Muscle of back (tissue), 11 donors: Measurements from ENCODE around the gene TBC1D16. TPM values are rescaled to one million over a fixed set of nuclear protein-coding genes. Genes with fewer than 3 reads are reported as not detected.
A peak's percentile ranks its signal among the peaks of the same experiment; 100 is the strongest.

Experiments used
- DNase-seq, 3 donors: peaks; one replicate each; pipeline versions ENCODE4 v3.0.0 to v3.0.0-alpha.2; 2013
- polyA plus RNA-seq, 10 donors: library from polyadenylated mRNA; unstranded; fragments of 120-200 nt; gene quantifications; one replicate each; pipeline ENCODE4 v1.2.1, GENCODE V29; 2013; ENCODE audit not compliant: insufficient read length in 10 of 10

TBC1D16 gene
- polyA plus RNA-seq, 10 donors, result 25.0 to 38.9 (median 29.8) TPM

GRCh38 chr17:79952265-79952877 lies 83.3 kb downstream of the TBC1D16 start:
- DNase-seq, result no peak

DNA sequence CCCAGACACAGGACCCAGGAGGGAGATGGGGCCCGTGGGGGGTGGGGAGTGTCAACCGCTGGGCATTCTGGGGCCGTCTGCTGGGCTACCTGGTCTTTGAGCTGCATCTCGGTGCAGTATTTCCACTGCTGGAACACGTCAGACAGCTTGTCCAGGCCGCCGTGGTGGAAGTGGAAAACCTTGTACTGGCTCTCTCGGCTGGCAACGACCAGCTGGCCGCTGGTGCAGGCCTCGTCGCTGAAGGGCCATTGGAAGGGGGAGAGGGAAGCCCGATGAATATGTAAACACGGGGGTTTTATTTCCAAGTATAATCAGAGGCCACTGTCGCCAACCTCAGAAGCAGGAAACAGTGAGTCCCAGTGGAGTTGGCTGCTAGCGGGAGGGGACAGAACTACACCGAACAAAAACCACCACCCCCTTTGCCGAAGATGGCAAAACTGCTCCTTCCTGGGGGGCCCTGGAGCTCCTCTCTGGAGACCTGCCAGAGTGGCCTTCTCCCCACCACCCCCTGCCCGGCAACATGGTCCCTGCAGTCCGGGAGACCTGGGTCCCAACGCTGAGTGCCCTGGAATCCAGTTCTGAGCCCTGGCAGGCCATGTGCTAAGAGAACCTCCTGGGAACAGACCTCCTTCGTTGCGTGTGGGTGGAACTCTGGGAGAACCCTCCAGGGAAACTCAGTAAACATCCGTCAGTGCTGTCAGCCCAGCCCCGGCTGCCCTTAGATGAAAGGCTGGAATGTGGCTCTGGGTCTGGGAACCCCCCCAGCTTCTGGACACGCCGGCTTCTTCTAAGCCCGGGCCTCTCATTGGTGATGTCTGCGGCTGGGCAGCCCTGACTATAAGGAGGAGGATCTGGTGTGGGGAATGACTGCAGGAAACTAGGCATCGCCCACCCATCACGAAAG lies 84.1 kb downstream of the TBC1D16 start:
- DNase-seq, result peak in 2 of 3 donors; percentile 48 to 69

DNA sequence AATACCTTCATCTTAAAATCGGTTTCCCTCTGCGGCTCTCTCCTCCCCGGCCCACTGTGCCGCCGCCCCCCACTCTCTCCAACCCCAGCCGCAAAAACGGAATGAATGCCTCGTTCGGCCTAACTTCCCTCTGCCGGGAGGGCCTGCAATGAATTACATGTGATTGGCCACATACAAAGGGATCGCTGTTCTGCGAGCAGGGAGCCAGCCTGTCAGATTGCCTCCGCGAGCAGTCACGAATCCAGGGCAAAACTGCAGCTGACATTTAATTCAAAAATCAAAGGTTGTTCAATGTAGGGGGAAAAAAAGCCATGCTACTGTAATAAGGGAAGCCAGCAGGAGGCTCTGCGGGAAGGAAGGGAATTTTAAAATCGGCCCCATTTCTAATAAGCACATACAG lies 84.9 kb downstream of the TBC1D16 start:
- peak in 1 of 3 donors; percentile 20 for DNase-seq

DNA sequence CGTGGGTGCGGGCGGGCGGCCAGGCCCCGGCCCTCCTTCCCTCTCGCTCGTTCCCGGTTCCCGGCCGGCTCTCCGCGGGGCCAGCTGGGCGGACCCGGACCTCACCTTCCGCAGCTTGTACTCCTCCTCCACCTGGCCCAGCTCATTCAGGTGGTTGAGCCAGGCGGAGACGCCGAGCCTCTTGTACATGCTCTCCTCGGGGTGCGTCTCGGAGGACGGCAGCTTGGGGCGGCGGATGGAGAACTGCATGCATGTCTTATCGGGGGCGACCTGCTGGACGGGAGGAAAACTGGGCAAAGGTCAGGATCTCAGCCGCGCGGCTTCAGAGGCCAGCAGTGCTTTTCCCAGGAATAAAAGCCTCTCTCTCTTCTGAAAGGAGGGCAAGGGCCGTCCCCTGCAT lies 85.4 kb downstream of the TBC1D16 start:
- peak in 1 of 3 donors; percentile 2 for DNase-seq

DNA sequence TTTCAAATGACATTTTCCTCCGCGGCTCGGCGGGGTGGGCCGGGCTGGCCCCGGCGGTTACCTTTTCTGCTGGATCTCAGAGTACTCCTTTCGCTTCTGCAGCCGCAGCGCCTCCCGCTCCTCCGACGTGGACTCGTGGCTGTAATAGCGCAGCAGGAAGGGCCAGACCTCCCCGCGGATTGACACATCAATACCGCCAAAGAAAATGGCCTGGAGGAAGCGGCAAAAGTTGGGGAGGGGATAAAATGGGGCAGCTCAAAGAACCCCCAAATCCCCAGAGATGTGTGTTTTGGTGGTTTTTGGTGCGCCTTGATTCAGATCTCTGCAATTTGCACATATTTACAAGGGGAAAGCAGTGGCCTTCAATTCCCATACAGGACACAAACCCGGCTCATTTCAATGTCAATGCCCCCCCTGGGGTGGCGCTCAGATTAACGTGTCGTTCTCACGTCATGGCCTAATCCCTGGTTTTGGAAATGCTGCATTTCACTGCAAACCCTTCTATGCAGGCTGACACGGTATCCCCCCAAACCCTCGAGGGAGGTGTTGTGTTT lies 85.9 kb downstream of the TBC1D16 start:
- DNase-seq, result no peak

GRCh38 chr17:79948945-79949655 lies 86.6 kb downstream of the TBC1D16 start:
- DNase-seq, result peak in 1 of 3 donors; percentile 10

- no peak for DNase-seq
Measured at GRCh38 chr17:79948406-79948944, 87.2 kb downstream of the TBC1D16 start.

- DNase-seq, result peak in 1 of 3 donors; percentile 5
Measured at GRCh38 chr17:79947351-79948031, 88.2 kb downstream of the TBC1D16 start.

DNA sequence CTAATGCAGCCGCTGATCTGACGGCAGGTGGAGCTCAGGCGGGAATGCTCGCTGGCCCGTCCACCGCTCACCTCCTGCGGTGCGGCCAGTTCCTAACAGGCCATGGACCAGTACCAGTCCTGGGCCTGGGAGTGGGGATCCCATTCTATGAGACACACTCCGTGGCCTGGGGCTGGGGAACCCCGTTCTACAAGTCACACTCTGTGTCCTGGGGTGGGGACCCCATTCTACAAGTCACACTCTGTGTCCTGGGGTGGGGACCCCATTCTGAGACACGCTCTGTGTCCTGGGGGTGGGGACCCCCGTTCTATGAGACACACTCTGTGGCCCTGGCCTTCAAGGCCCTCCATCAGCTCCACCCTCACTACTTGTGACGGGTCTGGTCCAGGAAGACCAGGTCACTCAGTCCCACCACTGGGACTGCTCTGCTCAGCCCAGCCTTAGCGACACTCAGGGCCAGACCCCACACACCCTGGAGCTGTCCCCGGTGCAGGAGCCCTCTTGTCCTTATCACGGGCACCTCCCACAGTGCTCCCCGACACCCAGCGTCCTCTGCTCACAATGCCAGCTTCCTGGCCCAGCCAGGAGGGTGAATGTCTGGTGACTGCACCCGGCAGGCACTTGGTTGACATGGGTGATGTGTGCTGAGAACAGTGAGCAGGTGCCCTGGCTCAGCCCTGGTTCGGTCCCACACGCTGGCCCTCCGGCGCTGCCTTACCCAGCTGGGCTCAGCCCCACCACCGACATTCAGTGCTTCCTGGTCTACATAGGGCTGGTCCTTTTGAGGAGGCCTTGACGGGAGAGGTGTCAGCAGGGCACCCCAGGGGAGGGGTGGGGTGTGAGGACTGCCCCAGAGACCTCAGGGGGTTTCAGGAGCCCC lies 89.1 kb downstream of the TBC1D16 start:
- peak in 1 of 3 donors; percentile 5 for DNase-seq

GRCh38 chr17:79945591-79946255 lies 89.9 kb downstream of the TBC1D16 start:
- no peak for DNase-seq

DNA sequence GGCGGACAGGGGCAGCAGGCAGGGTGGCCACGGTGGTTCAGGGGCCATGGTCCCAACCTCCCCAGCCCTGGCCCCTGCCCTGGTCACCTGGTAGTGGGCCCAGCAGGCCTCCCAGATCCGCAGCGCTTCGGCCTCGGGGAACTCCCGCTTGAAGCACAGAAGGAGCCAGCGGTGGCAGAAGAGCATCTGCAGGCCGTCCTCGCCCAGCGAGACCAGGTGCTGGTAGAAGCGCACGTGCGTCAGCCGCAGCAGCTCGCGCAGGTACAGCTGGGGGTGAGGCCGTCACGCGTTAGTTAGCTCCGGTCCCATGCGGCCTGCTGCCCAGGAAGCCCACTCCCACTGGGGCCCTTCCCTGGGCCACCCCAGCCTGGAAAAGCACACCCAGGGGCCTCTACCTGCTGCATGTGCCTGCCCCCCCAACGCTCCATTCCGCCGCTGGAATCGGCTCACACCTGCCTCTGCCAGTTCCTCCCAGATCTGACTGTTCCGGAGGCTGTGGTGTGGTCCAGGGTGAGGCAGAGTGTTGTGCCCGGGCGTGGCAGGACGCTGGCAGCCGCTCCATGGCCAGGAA lies 90.8 kb downstream of the TBC1D16 start:
- DNase-seq, result no peak

- no peak for DNase-seq
Measured at GRCh38 chr17:79944251-79944812, 91.3 kb downstream of the TBC1D16 start.

- no peak for DNase-seq
Measured at GRCh38 chr17:79943347-79944241, 92.1 kb downstream of the TBC1D16 start.

GRCh38 chr17:79942591-79943346 lies 92.9 kb downstream of the TBC1D16 start:
- DNase-seq, result no peak

DNA sequence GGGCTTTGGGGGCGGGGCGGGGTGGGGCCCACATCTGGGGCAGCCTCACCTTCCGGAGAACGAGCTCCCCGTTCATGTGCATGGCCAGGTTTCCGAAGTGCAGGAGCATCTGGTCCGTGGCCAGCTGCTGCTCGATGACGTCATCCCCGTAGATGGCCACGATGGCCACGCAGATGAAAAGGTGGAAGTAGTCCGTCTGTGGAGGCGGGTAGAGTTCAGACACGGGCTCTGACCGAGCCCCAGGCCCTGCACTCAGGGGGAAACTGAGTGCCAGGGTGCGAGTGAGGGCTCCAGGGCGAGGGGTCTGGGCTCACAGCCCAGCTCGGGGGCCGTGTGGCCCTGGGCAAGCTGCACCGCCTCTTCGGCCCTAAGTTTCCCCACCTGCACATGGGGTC lies 93.7 kb downstream of the TBC1D16 start:
- no peak for DNase-seq

GRCh38 chr17:79941088-79942010 lies 94.3 kb downstream of the TBC1D16 start:
- DNase-seq, result no peak
